GM23248 (cell line): ENCODE measurements around the gene TRAPPC2L. TPM values are rescaled to one million over a fixed set of nuclear protein-coding genes. Genes with fewer than 3 reads are reported as not detected.

Experiments used
- DNase-seq: peaks from one replicate; pipeline ENCODE4 v3.0.0-alpha.2; 2015
- H2AFZ ChIP-seq: fragments of 200-600 bp; sonication (generic); 2 replicates; pipeline ENCODE4 v1.6.1; 2016; ENCODE audit warnings: antibody characterized with exemption
- H3F3A ChIP-seq: fragments of 200-600 bp; sonication (generic); 2 replicates; pipeline ENCODE4 v1.6.1; 2016; ENCODE audit warnings: mild to moderate bottlenecking, antibody characterized with exemption, mixed run types; ENCODE audit not compliant: insufficient read depth
- H3K27ac ChIP-seq: fragments of 200-600 bp; sonication (generic); 2 replicates; pipeline ENCODE4 v1.5.1; 2016; ENCODE audit warnings: mild to moderate bottlenecking
- H3K27me3 ChIP-seq: fragments of 200-600 bp; sonication (generic); replicated peaks from 2 replicates; pipeline ENCODE4 v1.6.1; 2016; ENCODE audit warnings: mild to moderate bottlenecking; ENCODE audit not compliant: insufficient read depth
- H3K36me3 ChIP-seq: fragments of 200-600 bp; sonication (generic); 2 replicates; pipeline ENCODE4 v1.6.1; 2016; ENCODE audit warnings: low read depth, mild to moderate bottlenecking
- H3K4me1 ChIP-seq: fragments of 200-600 bp; sonication (generic); 2 replicates; pipeline ENCODE4 v1.6.1; 2016; ENCODE audit warnings: mild to moderate bottlenecking; ENCODE audit not compliant: insufficient read depth
- H3K4me2 ChIP-seq: fragments of 200-600 bp; sonication (generic); one replicate; pipeline ENCODE4 v1.6.1; 2016; ENCODE audit warnings: mild to moderate bottlenecking; ENCODE audit not compliant: unreplicated experiment
- H3K4me3 ChIP-seq: fragments of 200-600 bp; sonication (generic); 2 replicates; pipeline ENCODE4 v1.5.1; 2016; ENCODE audit warnings: mild to moderate bottlenecking
- H3K79me2 ChIP-seq: fragments of 200-600 bp; sonication (generic); 2 replicates; pipeline ENCODE4 v1.6.1; 2016; ENCODE audit warnings: mild to moderate bottlenecking; ENCODE audit not compliant: insufficient read depth
- H3K9ac ChIP-seq: fragments of 200-600 bp; sonication (generic); 2 replicates; pipeline ENCODE4 v1.6.1; 2016; ENCODE audit warnings: mild to moderate bottlenecking
- H3K9me2 ChIP-seq: fragments of 200-600 bp; sonication (generic); 2 replicates; pipeline ENCODE4 v1.6.1; 2016; ENCODE audit warnings: mixed run types, mild to moderate bottlenecking, moderate library complexity; ENCODE audit not compliant: insufficient read depth
- H3K9me3 ChIP-seq: fragments of 200-600 bp; sonication (generic); one replicate; pipeline ENCODE4 v1.6.1; 2017; ENCODE audit warnings: low read depth
- H4K20me1 ChIP-seq: fragments of 200-600 bp; sonication (generic); 2 replicates; pipeline ENCODE4 v1.6.0; 2016; ENCODE audit not compliant: insufficient read depth
- EZH2 ChIP-seq: fragments of 200-600 bp; sonication (generic); IDR thresholded peaks from 2 replicates; pipeline ENCODE4 v1.6.1; 2018; ENCODE audit warnings: antibody characterized with exemption, mild to moderate bottlenecking; ENCODE audit not compliant: insufficient read depth, poor library complexity, severe bottlenecking
- EZH2phosphoT487 ChIP-seq: fragments of 200-600 bp; sonication (generic); IDR thresholded peaks from 2 replicates; pipeline ENCODE4 v1.6.1; 2018; ENCODE audit warnings: antibody characterized with exemption, moderate library complexity, mild to moderate bottlenecking, low read depth; ENCODE audit not compliant: insufficient read depth
- WGBS, 2 experiments: methylation state at CpG; one replicate each; pipeline ENCODE4 v1.1.6; 2015 to 2017; ENCODE audit warnings: low lambda C conversion rate in 2 of 2, low coverage in 1 of 2; ENCODE audit errors: missing lambda C conversion rate in 2 of 2; 5-methylcytosine and 5-hydroxymethylcytosine counted together
- in situ Hi-C: fragments of 300-500 bp; cut with MboI; formaldehyde crosslinking; loops from 2 replicates; pipeline ENCODE4 v1.15.0; 2020
- polyA plus RNA-seq: library from polyadenylated mRNA; unstranded; fragments of >200 nt; fragmentation: Nextera tagmentation; extraction: Ambion mirVana; gene quantifications from 2 replicates; pipeline ENCODE4 v1.2.1, GENCODE V29; 2016
- total RNA-seq: library from RNA; depleted of rRNA; stranded (reverse); fragments of >200 nt; shearing (Covaris generic); gene quantifications from 2 replicates; pipeline ENCODE4 v1.2.3, GENCODE V29; 2014

Gene TRAPPC2L
- total and polyA plus RNA-seq, 2 experiments from 2014 or later, result 18.7 to 83.2 TPM

- Histone ChIP-seq H3K4me1 (peaks cover 8% of the 10 kb centered on the region; the same call in 1 of the 2 replicates), H3K4me2 (peak overlapping the region; percentile 91), H3K9me2 (no peaks in the 10 kb centered on the region), H3K79me2 (peaks cover 27% of the 10 kb centered on the region; the same call in 1 of the 2 replicates), H3K9me3 (no peaks in the 10 kb centered on the region), H3K36me3 (no peaks in the 10 kb centered on the region), H3K27me3 (no peaks in the 10 kb centered on the region), H2AFZ (peak overlapping the region; percentile 89), H4K20me1 (no peaks in the 10 kb centered on the region), H3K4me3 (peak overlapping the region; percentile 92), H3K27ac (no peak overlapping the region), H3F3A (no peaks in the 10 kb centered on the region; the same call in 1 of the 2 replicates), H3K9ac (peak overlapping the region; percentile 79)
- WGBS, 2 experiments, result 12 to 14% methylated on average over 12 of the region's 12 CpGs
- in situ Hi-C loops, result no loop called here
- DNase-seq, result peak; percentile 92
- TF ChIP-seq EZH2phosphoT487, result no peak
- no peak for TF ChIP-seq EZH2
These were observed 907 bp downstream of the TRAPPC2L start for GRCh38 chr16:88857728-88858339.

GRCh38 chr16:88859381-88860091 lies 2.6 kb downstream of the TRAPPC2L start:
- no peaks in the 10 kb centered on the region; the same call in 1 of the 2 replicates for H3F3A ChIP-seq
- peaks cover 8% of the 10 kb centered on the region; the same call in 1 of the 2 replicates for H3K4me1 ChIP-seq
- no peak for TF ChIP-seq EZH2
- no peak for TF ChIP-seq EZH2phosphoT487
- no peak overlapping the region for H3K27ac ChIP-seq
- no peak for DNase-seq
- no peaks in the 10 kb centered on the region for H3K27me3 ChIP-seq
- H3K36me3 ChIP-seq, result no peaks in the 10 kb centered on the region
- peaks cover 27% of the 10 kb centered on the region; the same call in 1 of the 2 replicates for H3K79me2 ChIP-seq
- no peaks in the 10 kb centered on the region for H3K9me3 ChIP-seq
- H3K9me2 ChIP-seq, result no peaks in the 10 kb centered on the region
- no peak overlapping the region for H2AFZ ChIP-seq
- in situ Hi-C loops, result no loop called here
- H4K20me1 ChIP-seq, result no peaks in the 10 kb centered on the region
- H3K4me3 ChIP-seq, result no peak overlapping the region
- 83 to 88% methylated on average over 20 of the region's 20 CpGs for WGBS, 2 experiments
- no peak overlapping the region for H3K4me2 ChIP-seq
- H3K9ac ChIP-seq, result no peak overlapping the region

- no peaks in the 10 kb centered on the region for H3K27me3 ChIP-seq
- H3F3A ChIP-seq, result no peaks in the 10 kb centered on the region
- H3K36me3 ChIP-seq, result no peaks in the 10 kb centered on the region
- H3K4me1 ChIP-seq, result peaks cover 5% of the 10 kb centered on the region; the same call in 1 of the 2 replicates
- H4K20me1 ChIP-seq, result no peaks in the 10 kb centered on the region
- no peak overlapping the region for H3K27ac ChIP-seq
- H3K79me2 ChIP-seq, result peaks cover 10% of the 10 kb centered on the region; the same call in 1 of the 2 replicates
- no peak overlapping the region for H3K9ac ChIP-seq
- TF ChIP-seq EZH2 (no peak), EZH2phosphoT487 (no peak)
- DNase-seq, result no peak
- H3K9me3 ChIP-seq, result no peaks in the 10 kb centered on the region
- no peak overlapping the region for H2AFZ ChIP-seq
- no peak overlapping the region for H3K4me3 ChIP-seq
- no peaks in the 10 kb centered on the region for H3K9me2 ChIP-seq
- 95 to 96% methylated on average over 18 to 19 of the region's 19 CpGs for WGBS, 2 experiments
- in situ Hi-C loops, result no loop called here
- H3K4me2 ChIP-seq, result no peak overlapping the region
These were observed 4.4 kb downstream of the TRAPPC2L start for GRCh38 chr16:88861359-88861758.

GRCh38 chr16:88862968-88863367 lies 6.0 kb downstream of the TRAPPC2L start:
- H3K4me2 ChIP-seq, result no peak overlapping the region
- no peak overlapping the region for H3K4me3 ChIP-seq
- TF ChIP-seq EZH2, result no peak
- TF ChIP-seq EZH2phosphoT487, result no peak
- H3K9me3 ChIP-seq, result no peaks in the 10 kb centered on the region
- no peak overlapping the region for H2AFZ ChIP-seq
- no peaks in the 10 kb centered on the region for H3K9me2 ChIP-seq
- no peak overlapping the region for H3K9ac ChIP-seq
- in situ Hi-C loops, result no loop called here
- H3K79me2 ChIP-seq, result peaks cover 10% of the 10 kb centered on the region; the same call in 1 of the 2 replicates
- no peaks in the 10 kb centered on the region for H3K27me3 ChIP-seq
- H3K4me1 ChIP-seq, result peaks cover 3% of the 10 kb centered on the region; the same call in 1 of the 2 replicates
- 91 to 92% methylated on average over 25 of the region's 25 CpGs for WGBS, 2 experiments
- H3K27ac ChIP-seq, result no peak overlapping the region
- no peaks in the 10 kb centered on the region for H3K36me3 ChIP-seq
- H3F3A ChIP-seq, result no peaks in the 10 kb centered on the region
- no peaks in the 10 kb centered on the region for H4K20me1 ChIP-seq
- no peak for DNase-seq
